A673 (cell line): ENCODE results near the gene LMOD3. TPM values are rescaled to one million over a fixed set of nuclear protein-coding genes. Genes with fewer than 3 reads are reported as not detected.

Experiments used
- BruUV-seq: library from RNA; stranded (reverse); fragments of 400-500 nt; replicated peaks from 2 replicates; lab custom pipeline; 2021; lab: Mats Ljungman, UMichigan
- CTCF ChIA-PET: fragments of 300-600 bp; sonication (Branson Sonifier 250); formaldehyde crosslinking; loops from one replicate; lab custom pipeline; 2022; ENCODE audit warnings: antibody characterized with exemption; lab: Charles Lee
- POLR2A ChIA-PET: fragments of 300-600 bp; sonication (Branson Sonifier 250); formaldehyde crosslinking; loops from one replicate; lab custom pipeline; 2022; ENCODE audit warnings: antibody characterized with exemption; ENCODE audit not compliant: low non-redundant PET; lab: Charles Lee
- DNase-seq: peaks from one replicate; pipeline ENCODE4 v3.0.0-alpha.2; 2015; ENCODE audit warnings: low spot score
- H3K27ac ChIP-seq: fragments of 200-600 bp; sonication (generic); 2 replicates; pipeline ENCODE4 v1.5.1; 2016; ENCODE audit warnings: mixed run types, low read depth, mild to moderate bottlenecking, mixed read lengths, antibody characterized with exemption, low read length; ENCODE audit not compliant: poor library complexity, severe bottlenecking
- H3K27me3 ChIP-seq: fragments of 200-600 bp; sonication (generic); replicated peaks from 2 replicates; pipeline ENCODE4 v1.6.1; 2017; ENCODE audit warnings: mixed run types, low read depth, mild to moderate bottlenecking, mixed read lengths, antibody characterized with exemption, low read length; ENCODE audit not compliant: insufficient read depth, poor library complexity
- H3K36me3 ChIP-seq: fragments of 200-600 bp; sonication (generic); 2 replicates; pipeline ENCODE4 v1.6.1; 2016; ENCODE audit warnings: mixed run types, mild to moderate bottlenecking, mixed read lengths, antibody characterized with exemption, low read length; ENCODE audit not compliant: insufficient read depth, poor library complexity, severe bottlenecking
- H3K4me1 ChIP-seq: fragments of 200-600 bp; sonication (generic); 2 replicates; pipeline ENCODE4 v1.6.1; 2017; ENCODE audit warnings: mixed run types, mild to moderate bottlenecking, mixed read lengths, antibody characterized with exemption, low read length; ENCODE audit not compliant: insufficient read depth, poor library complexity, severe bottlenecking
- H3K4me3 ChIP-seq: fragments of 200-600 bp; sonication (generic); 2 replicates; pipeline ENCODE4 v1.5.1; 2016; ENCODE audit warnings: low read depth, mixed run types, mild to moderate bottlenecking, mixed read lengths, low read length; ENCODE audit not compliant: poor library complexity, severe bottlenecking
- H3K9me3 ChIP-seq: fragments of 200-600 bp; sonication (generic); 2 replicates; pipeline ENCODE4 v1.6.1; 2016; ENCODE audit warnings: mixed run types, low read depth, mild to moderate bottlenecking, mixed read lengths, antibody characterized with exemption, low read length; ENCODE audit not compliant: poor library complexity, severe bottlenecking
- CTCF ChIP-seq: fragments of 300-800, 200-600 bp; sonication (generic); conservative IDR thresholded peaks from 2 replicates; pipeline ENCODE4 v1.5.1; 2017; ENCODE audit warnings: low read depth, mild to moderate bottlenecking, antibody characterized with exemption, low read length, moderate library complexity, mixed read lengths
- EZH2 ChIP-seq: fragments of 200-600 bp; sonication (generic); IDR thresholded peaks from 2 replicates; pipeline ENCODE4 v1.6.1; 2017; ENCODE audit warnings: borderline replicate concordance, low read depth, mild to moderate bottlenecking, mixed read lengths, antibody characterized with exemption, low read length; ENCODE audit not compliant: poor library complexity, severe bottlenecking
- intact Hi-C: fragments of 100-400 bp; cut with micrococcal nuclease; formaldehyde crosslinking; loops from one replicate; pipeline ENCODE4 v1.10.0; 2022; ENCODE audit not compliant: unreplicated experiment
- total RNA-seq: library from RNA; stranded (reverse); gene quantifications from 2 replicates; pipeline ENCODE4 v1.2.3, GENCODE V29; 2021

LMOD3 gene
- total RNA-seq, 1 experiment from 2014 or later, result not detected

GRCh38 chr3:69087030-69087791, 35.2 kb downstream of the LMOD3 start:
- H3K4me3 ChIP-seq, result no peak overlapping the region
- H3K36me3 ChIP-seq, result no peaks in the 10 kb centered on the region
- peaks cover 25% of the 10 kb centered on the region for H3K4me1 ChIP-seq
- no peak overlapping the region for H3K27ac ChIP-seq
- no peaks in the 10 kb centered on the region for H3K27me3 ChIP-seq
- no peak for TF ChIP-seq EZH2
- TF ChIP-seq CTCF, result no peak
- ChIA-PET CTCF (no interaction called here), POLR2A (no interaction called here)
- intact Hi-C loops, result no loop called here
- BruUV-seq, result no TSS peak
- no peaks in the 10 kb centered on the region for H3K9me3 ChIP-seq
- DNase-seq, result no peak

GRCh38 chr3:69085833-69086722, 36.3 kb downstream of the LMOD3 start:
- Histone ChIP-seq H3K27ac (peak overlapping the region; percentile 53), H3K4me3 (peak overlapping the region; percentile 64), H3K27me3 (no peaks in the 10 kb centered on the region), H3K9me3 (no peaks in the 10 kb centered on the region), H3K36me3 (no peaks in the 10 kb centered on the region), H3K4me1 (peaks cover 27% of the 10 kb centered on the region)
- ChIA-PET POLR2A (no interaction called here), CTCF (no interaction called here)
- intact Hi-C loops, result no loop called here
- BruUV-seq, result no TSS peak
- TF ChIP-seq EZH2, result no peak
- TF ChIP-seq CTCF, result no peak
- peak; percentile 80 for DNase-seq

- ChIA-PET CTCF (no interaction called here), POLR2A (no interaction called here)
- DNase-seq, result no peak
- TF ChIP-seq EZH2 (no peak), CTCF (no peak)
- BruUV-seq, result no TSS peak
- H3K4me3 ChIP-seq, result peak overlapping the region; percentile 64
- peaks cover 27% of the 10 kb centered on the region for H3K4me1 ChIP-seq
- peak overlapping the region; percentile 37 for H3K27ac ChIP-seq
- H3K27me3 ChIP-seq, result no peaks in the 10 kb centered on the region
- intact Hi-C loops, result no loop called here
- H3K36me3 ChIP-seq, result no peaks in the 10 kb centered on the region
- no peaks in the 10 kb centered on the region for H3K9me3 ChIP-seq
Observed at GRCh38 chr3:69085168-69085832, 37.1 kb downstream of the LMOD3 start.
